ENCODE results near the gene ANTXR1. TPM values are rescaled to one million over a fixed set of nuclear protein-coding genes. Genes with fewer than 3 reads are reported as not detected.

ANTXR1 gene
- total RNA-seq, 5 donors from 2014 or later (not counting 1 experiment from before 2014, with no cell fraction given) = 0.19 to 0.79 (median 0.63) TPM; not detected in 1

DNA sequence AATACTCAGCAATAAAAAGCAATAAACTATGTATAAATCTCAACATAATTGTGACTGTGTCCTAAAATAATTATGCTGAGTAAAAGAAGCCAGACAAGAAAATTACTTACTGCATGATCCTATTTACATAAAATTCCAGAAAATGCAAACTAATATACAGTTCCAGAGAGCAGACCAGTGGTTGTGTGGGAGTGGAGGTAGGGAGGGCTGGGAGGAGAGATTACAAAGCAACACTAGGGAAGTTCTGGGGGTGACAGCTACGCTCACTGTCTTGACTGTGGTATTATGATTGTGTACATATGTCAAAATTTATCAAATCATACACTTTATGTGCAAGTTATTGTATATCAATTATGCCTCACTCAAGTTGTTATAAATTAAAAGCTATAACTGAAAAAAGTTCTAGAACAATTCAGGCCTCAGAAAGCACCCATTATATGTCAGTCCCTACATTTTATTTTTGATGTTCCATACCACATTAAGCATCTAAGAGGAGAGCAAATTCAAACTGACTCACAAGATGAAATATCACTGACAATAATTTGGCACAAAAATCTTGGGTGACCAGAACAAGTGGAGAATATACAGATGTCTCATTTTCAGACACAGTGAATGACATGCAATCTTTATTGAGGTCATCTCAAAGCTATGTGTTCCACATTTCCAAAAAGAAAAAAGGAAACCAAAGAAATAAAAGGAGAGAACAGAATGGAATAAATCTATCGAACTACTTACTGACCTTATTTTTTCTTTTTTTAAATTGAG lies 85.1 kb downstream of the ANTXR1 start:
- Histone ChIP-seq H3K36me3 (ENCODE audit: control insufficient read depth in 2 of 2, extremely low read depth in 1 of 2, insufficient read depth in 1 of 2, low read length in 1 of 2) (no peaks in the 10 kb centered on the region), H3K27me3 (replicated peaks in 1 of 2; ENCODE audit: control insufficient read depth in 2 of 2, extremely low read depth in 1 of 2, insufficient read depth in 2 of 2, low read length in 1 of 2) (no peaks in the 10 kb centered on the region), H3K27ac (ENCODE audit: low read length) (no peak overlapping the region), H3K4me1 (ENCODE audit: control insufficient read depth in 1 of 2, extremely low read depth in 1 of 2, insufficient read depth in 2 of 2, low read length in 2 of 2) (no peaks in the 10 kb centered on the region), H3K4me3 (ENCODE audit: control insufficient read depth in 1 of 2, extremely low read depth in 1 of 2, low read length in 1 of 2) (no peak overlapping the region), H3K9me3 (no peaks in the 10 kb centered on the region)
- no peaks in the 10 kb centered on the region for H3K36me3 Mint-ChIP-seq
- no CpG with 5 or more reads among the region's 2 CpGs for WGBS (ENCODE audit: insufficient coverage)
- H3K4me3 Mint-ChIP-seq = no peak overlapping the region
- ChIA-PET POLR2A (no interaction called here), CTCF (no interaction called here)
- H3K27ac Mint-ChIP-seq = no peak overlapping the region
- no peaks in the 10 kb centered on the region for H3K9me3 Mint-ChIP-seq
- ATAC-seq (replicated peaks in 1 of 4) (no peak), DNase-seq (no peak)
- peaks cover 6 to 9% of the 10 kb centered on the region in 2 donors for H3K27me3 Mint-ChIP-seq
- H3K4me1 Mint-ChIP-seq = no peaks in the 10 kb centered on the region

DNA sequence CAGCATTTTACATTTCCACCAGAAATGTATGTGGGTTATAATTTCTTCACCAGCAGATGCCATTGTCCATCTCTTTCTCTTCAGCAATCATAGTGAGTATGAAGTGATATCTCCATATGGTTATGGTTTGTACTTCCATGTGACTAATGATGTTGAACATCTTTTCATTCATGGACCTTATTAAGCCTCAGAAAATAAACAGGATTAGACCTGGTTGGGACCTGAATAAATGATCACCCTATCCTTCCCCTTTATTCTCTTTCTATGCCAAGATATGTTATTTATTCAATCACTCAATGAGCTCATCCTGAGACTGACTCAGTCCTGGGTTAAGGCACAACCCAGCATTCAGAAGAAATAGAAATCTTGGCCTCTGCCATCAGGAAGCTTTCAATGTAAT lies 86.6 kb downstream of the ANTXR1 start:
- no peaks in the 10 kb centered on the region for H3K4me1 ChIP-seq (ENCODE audit: control insufficient read depth in 1 of 2, extremely low read depth in 1 of 2, insufficient read depth in 2 of 2, low read length in 2 of 2)
- Mint-ChIP-seq H3K36me3 (no peaks in the 10 kb centered on the region), H3K27me3 (peaks cover 7 to 8% of the 10 kb centered on the region in 2 donors), H3K4me1 (no peaks in the 10 kb centered on the region), H3K27ac (no peak overlapping the region), H3K9me3 (no peaks in the 10 kb centered on the region), H3K4me3 (no peak overlapping the region)
- ChIA-PET CTCF (interaction anchor here in 1 of 2 donors (0.6 kb wide), 1 partner anchor 136 kb away, joined by 3 read pairs; no protein-coding TSS in a partner anchor), POLR2A (no interaction called here)
- no peaks in the 10 kb centered on the region for H3K27me3 ChIP-seq (replicated peaks in 1 of 2; ENCODE audit: control insufficient read depth in 2 of 2, extremely low read depth in 1 of 2, insufficient read depth in 2 of 2, low read length in 1 of 2)
- ATAC-seq (replicated peaks in 1 of 4) (no peak), DNase-seq (no peak)
- H3K36me3 ChIP-seq (ENCODE audit: control insufficient read depth in 2 of 2, extremely low read depth in 1 of 2, insufficient read depth in 1 of 2, low read length in 1 of 2) = no peaks in the 10 kb centered on the region
- no peaks in the 10 kb centered on the region for H3K9me3 ChIP-seq
- no peak overlapping the region for H3K4me3 ChIP-seq (ENCODE audit: control insufficient read depth in 1 of 2, extremely low read depth in 1 of 2, low read length in 1 of 2)
- H3K27ac ChIP-seq (ENCODE audit: low read length) = no peak overlapping the region

DNA sequence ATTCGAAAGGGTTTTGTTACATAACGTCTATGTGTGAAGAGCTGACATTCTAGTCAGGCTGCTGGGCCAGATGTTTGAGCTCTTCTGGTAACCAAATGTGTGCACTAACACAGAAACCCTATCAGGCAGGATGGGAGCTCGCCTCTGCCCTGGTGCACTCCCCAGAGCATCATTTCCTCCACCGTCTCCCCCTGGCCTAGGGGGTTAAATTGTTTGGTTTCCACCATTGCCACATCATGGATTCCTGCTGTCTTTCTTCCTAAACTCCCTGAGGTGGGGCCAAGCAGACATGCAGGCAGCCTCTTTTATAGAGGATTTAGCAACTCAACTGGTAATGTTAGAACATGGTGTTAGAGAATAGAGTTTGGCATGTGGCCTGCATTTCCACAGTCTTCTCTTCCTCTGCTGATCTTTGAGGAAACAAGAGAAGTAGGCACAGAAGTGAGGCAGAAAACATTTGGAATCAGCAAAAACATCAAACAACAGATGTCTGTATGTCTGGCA lies 87.3 kb downstream of the ANTXR1 start:
- ChIA-PET POLR2A (no interaction called here), CTCF (no interaction called here)
- no peak for ATAC-seq (replicated peaks in 1 of 4)
- no peaks in the 10 kb centered on the region for H3K36me3 ChIP-seq (ENCODE audit: control insufficient read depth in 2 of 2, extremely low read depth in 1 of 2, insufficient read depth in 1 of 2, low read length in 1 of 2)
- H3K27ac Mint-ChIP-seq = no peak overlapping the region
- no peaks in the 10 kb centered on the region for H3K4me1 ChIP-seq (ENCODE audit: control insufficient read depth in 1 of 2, extremely low read depth in 1 of 2, insufficient read depth in 2 of 2, low read length in 2 of 2)
- H3K9me3 ChIP-seq = no peaks in the 10 kb centered on the region
- WGBS (ENCODE audit: insufficient coverage) = 90% methylated on average over 2 of the region's 4 CpGs
- no peaks in the 10 kb centered on the region for H3K9me3 Mint-ChIP-seq
- no peaks in the 10 kb centered on the region for H3K4me1 Mint-ChIP-seq
- DNase-seq = no peak
- H3K36me3 Mint-ChIP-seq = no peaks in the 10 kb centered on the region
- no peak overlapping the region for H3K4me3 ChIP-seq (ENCODE audit: control insufficient read depth in 1 of 2, extremely low read depth in 1 of 2, low read length in 1 of 2)
- H3K4me3 Mint-ChIP-seq = no peak overlapping the region
- H3K27ac ChIP-seq (ENCODE audit: low read length) = no peak overlapping the region
- H3K27me3 ChIP-seq (replicated peaks in 1 of 2; ENCODE audit: control insufficient read depth in 2 of 2, extremely low read depth in 1 of 2, insufficient read depth in 2 of 2, low read length in 1 of 2) = no peaks in the 10 kb centered on the region
- H3K27me3 Mint-ChIP-seq = peaks cover 5 to 8% of the 10 kb centered on the region in 2 donors

DNA sequence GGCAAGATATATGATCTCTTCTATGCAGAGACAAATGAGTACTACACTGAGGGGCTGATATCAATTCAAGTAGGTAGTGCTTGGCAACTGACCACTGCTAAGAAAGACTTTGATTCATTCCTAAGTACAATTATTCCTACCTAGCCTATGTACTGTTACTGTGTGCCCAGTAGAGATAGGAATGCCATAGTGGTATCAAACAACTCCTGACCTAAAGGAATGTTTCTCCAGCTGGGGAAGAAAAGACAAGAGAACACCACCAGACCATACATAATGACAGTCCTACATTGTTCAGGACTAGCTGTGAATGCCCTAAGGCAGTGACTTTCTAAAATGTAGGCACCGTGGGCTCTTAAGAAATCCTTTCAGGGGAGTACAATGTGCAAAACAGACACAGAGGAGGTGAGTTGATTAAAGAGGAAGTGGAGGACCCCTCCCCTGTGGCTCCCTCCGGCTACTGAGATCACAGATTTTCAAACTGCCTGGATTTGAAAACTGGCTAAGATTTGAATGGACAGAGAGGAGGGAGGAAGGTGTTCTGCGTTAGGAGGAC lies 89.1 kb downstream of the ANTXR1 start:
- Histone ChIP-seq H3K27me3 (replicated peaks in 1 of 2; ENCODE audit: control insufficient read depth in 2 of 2, extremely low read depth in 1 of 2, insufficient read depth in 2 of 2, low read length in 1 of 2) (peaks cover 0 to 5% of the 10 kb centered on the region in 2 experiments), H3K27ac (ENCODE audit: low read length) (no peak overlapping the region), H3K4me1 (ENCODE audit: control insufficient read depth in 1 of 2, extremely low read depth in 1 of 2, insufficient read depth in 2 of 2, low read length in 2 of 2) (no peaks in the 10 kb centered on the region), H3K4me3 (ENCODE audit: control insufficient read depth in 1 of 2, extremely low read depth in 1 of 2, low read length in 1 of 2) (no peak overlapping the region), H3K9me3 (no peaks in the 10 kb centered on the region), H3K36me3 (ENCODE audit: control insufficient read depth in 2 of 2, extremely low read depth in 1 of 2, insufficient read depth in 1 of 2, low read length in 1 of 2) (no peaks in the 10 kb centered on the region)
- no peak overlapping the region for H3K27ac Mint-ChIP-seq
- no peaks in the 10 kb centered on the region for H3K36me3 Mint-ChIP-seq
- CTCF ChIA-PET = no interaction called here
- H3K4me1 Mint-ChIP-seq = no peaks in the 10 kb centered on the region
- H3K9me3 Mint-ChIP-seq = no peaks in the 10 kb centered on the region
- no peak overlapping the region for H3K4me3 Mint-ChIP-seq
- WGBS (ENCODE audit: insufficient coverage) = 96% methylated on average over 2 of the region's 3 CpGs
- DNase-seq = no peak
- H3K27me3 Mint-ChIP-seq = peaks cover 6 to 11% of the 10 kb centered on the region in 2 donors
- POLR2A ChIA-PET = no interaction called here
- no peak for ATAC-seq (replicated peaks in 1 of 4)

DNA sequence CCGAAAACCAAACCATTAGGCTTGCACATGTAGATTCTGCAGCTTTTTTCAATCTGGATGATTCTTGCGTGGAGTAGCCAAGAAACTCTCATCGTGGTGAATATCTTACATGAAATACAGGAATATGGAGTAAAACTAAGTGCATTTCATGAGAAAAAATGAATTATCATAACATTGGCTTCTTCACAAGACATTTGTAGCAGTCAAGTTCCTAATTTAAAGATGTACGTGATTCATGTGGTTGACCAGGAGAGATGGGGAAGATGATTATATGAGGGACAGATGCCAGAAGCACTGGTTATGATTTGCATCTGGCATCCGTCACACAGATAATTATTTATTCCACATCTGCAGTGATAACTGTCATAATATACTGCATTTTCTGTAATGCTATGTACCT lies 90.4 kb downstream of the ANTXR1 start:
- Histone ChIP-seq H3K9me3 (no peaks in the 10 kb centered on the region), H3K4me3 (ENCODE audit: control insufficient read depth in 1 of 2, extremely low read depth in 1 of 2, low read length in 1 of 2) (no peak overlapping the region), H3K4me1 (ENCODE audit: control insufficient read depth in 1 of 2, extremely low read depth in 1 of 2, insufficient read depth in 2 of 2, low read length in 2 of 2) (no peaks in the 10 kb centered on the region), H3K27ac (ENCODE audit: low read length) (no peak overlapping the region), H3K27me3 (replicated peaks in 1 of 2; ENCODE audit: control insufficient read depth in 2 of 2, extremely low read depth in 1 of 2, insufficient read depth in 2 of 2, low read length in 1 of 2) (peaks cover 0 to 5% of the 10 kb centered on the region in 2 experiments), H3K36me3 (ENCODE audit: control insufficient read depth in 2 of 2, extremely low read depth in 1 of 2, insufficient read depth in 1 of 2, low read length in 1 of 2) (no peaks in the 10 kb centered on the region)
- no peak for DNase-seq
- Mint-ChIP-seq H3K27ac (no peak overlapping the region), H3K4me3 (no peak overlapping the region), H3K9me3 (no peaks in the 10 kb centered on the region), H3K27me3 (peaks cover 6 to 10% of the 10 kb centered on the region in 2 donors), H3K4me1 (no peaks in the 10 kb centered on the region), H3K36me3 (no peaks in the 10 kb centered on the region)
- CTCF ChIA-PET = no interaction called here
- POLR2A ChIA-PET = no interaction called here
- WGBS (ENCODE audit: insufficient coverage) = 100% methylated on average over 1 of the region's 5 CpGs
- no peak for ATAC-seq (replicated peaks in 1 of 4)

DNA sequence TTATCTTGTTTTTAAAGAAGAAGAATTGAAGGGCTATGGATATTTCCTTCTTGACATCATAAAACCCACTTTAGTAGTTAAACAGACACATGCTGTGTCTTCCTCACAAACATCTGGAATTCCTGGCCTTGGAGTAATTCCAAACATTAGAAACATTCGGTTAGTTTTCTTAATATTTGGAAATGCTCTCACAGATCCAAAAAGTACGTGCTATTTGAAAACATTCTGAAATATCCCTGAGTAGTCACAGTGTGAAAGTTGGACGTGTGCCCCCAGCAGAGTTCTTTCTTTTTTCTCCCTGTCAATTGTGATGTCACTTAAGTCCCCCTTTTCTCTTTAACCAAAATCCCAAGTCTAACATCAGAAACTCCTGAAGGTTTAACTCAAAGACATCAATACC lies 91.3 kb downstream of the ANTXR1 start:
- H3K4me1 Mint-ChIP-seq = no peaks in the 10 kb centered on the region
- peaks cover 0 to 5% of the 10 kb centered on the region in 2 experiments for H3K27me3 ChIP-seq (replicated peaks in 1 of 2; ENCODE audit: control insufficient read depth in 2 of 2, extremely low read depth in 1 of 2, insufficient read depth in 2 of 2, low read length in 1 of 2)
- H3K36me3 ChIP-seq (ENCODE audit: control insufficient read depth in 2 of 2, extremely low read depth in 1 of 2, insufficient read depth in 1 of 2, low read length in 1 of 2) = no peaks in the 10 kb centered on the region
- no peaks in the 10 kb centered on the region for H3K4me1 ChIP-seq (ENCODE audit: control insufficient read depth in 1 of 2, extremely low read depth in 1 of 2, insufficient read depth in 2 of 2, low read length in 2 of 2)
- no peaks in the 10 kb centered on the region for H3K36me3 Mint-ChIP-seq
- H3K4me3 ChIP-seq (ENCODE audit: control insufficient read depth in 1 of 2, extremely low read depth in 1 of 2, low read length in 1 of 2) = no peak overlapping the region
- 93% methylated on average over 2 of the region's 3 CpGs for WGBS (ENCODE audit: insufficient coverage)
- no peaks in the 10 kb centered on the region for H3K9me3 Mint-ChIP-seq
- DNase-seq (no peak), ATAC-seq (replicated peaks in 1 of 4) (no peak)
- no peak overlapping the region for H3K27ac Mint-ChIP-seq
- CTCF ChIA-PET = interaction anchor here in 1 of 2 donors (0.7 kb wide), 1 partner anchor 1439 kb away, joined by 6 read pairs; no protein-coding TSS in a partner anchor
- no peak overlapping the region for H3K27ac ChIP-seq (ENCODE audit: low read length)
- H3K4me3 Mint-ChIP-seq = no peak overlapping the region
- H3K27me3 Mint-ChIP-seq = peaks cover 6 to 12% of the 10 kb centered on the region in 2 donors
- POLR2A ChIA-PET = no interaction called here
- H3K9me3 ChIP-seq = no peaks in the 10 kb centered on the region

Data from T-cell (primary cell).